ENCODE data around the gene CALHM6. TPM values are rescaled to one million over a fixed set of nuclear protein-coding genes. Genes with fewer than 3 reads are reported as not detected.

Gene CALHM6
- total RNA-seq (2014; rRNA removed; shearing (Covaris generic); ENCODE audit: low replicate concordance): 0.16 and 1.7 TPM in 2 replicates

GRCh38 chr6:116461331-116461931 lies at the start of gene CALHM6:
TSS of gene CALHM6 (plus strand) at chr6:116461375. CDS start at chr6:116461930, 555 bp downstream.
- Histone ChIP-seq H3K36me3 (no peaks in the 10 kb centered on the region), H3K4me3 (peak within 1 kb of the TSS; percentile 35), H3K27me3 (no peaks in the 10 kb centered on the region), H3K9me3 (no peaks in the 10 kb centered on the region)
- DNase-seq: no peak

DNA sequence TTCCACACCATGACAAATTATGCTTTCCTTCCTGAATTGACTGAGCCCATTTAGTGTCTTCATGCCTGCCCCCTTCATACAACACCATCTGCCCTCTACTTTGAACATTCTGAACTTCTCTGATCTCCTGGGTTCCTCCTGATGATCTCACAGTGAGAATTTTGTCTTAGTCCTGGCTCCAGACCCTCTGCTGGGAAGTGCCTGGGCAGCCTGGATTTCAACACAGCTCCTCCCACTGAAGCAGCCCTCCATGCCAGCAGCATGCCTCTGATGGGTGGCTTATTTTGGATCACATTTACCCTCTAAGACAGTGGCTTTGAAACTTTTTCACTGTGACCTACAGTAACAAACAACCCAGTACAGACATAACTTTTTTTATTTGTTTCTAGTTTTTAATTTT lies 48.9 kb upstream of the CALHM6 start:
- DNase-seq: peak; percentile 42
- H3K27me3 ChIP-seq: no peaks in the 10 kb centered on the region
- H3K9me3 ChIP-seq: no peaks in the 10 kb centered on the region

DNA sequence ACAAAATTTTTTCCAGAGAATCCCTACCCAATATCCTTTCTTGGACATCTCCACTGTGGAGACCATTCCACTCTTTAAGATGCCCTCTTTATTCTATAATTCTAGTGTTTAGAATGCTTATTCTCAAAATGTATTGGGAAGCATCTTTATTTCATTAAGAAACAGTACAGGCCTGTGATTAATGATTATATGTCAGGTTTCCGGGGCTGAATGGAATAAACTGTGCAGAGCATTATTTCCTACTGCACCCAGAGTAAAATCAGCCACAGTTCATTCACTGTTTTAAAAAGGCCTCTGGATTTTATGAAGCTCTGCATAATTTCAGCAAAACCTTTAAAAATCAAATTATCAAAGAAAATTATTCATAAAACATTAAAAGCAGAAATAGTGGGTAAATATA lies 47.8 kb upstream of the CALHM6 start:
- no peaks in the 10 kb centered on the region; the same call in 1 of the 2 replicates for H3K27me3 ChIP-seq
- H3K36me3 ChIP-seq: no peaks in the 10 kb centered on the region
- no peak for DNase-seq
- H3K4me3 ChIP-seq: no peak overlapping the region
- H3K9me3 ChIP-seq: no peaks in the 10 kb centered on the region

More for the DNA sequence above, 48.9 kb upstream of the CALHM6 start:
- Histone ChIP-seq H3K4me3 (no peak overlapping the region), H3K36me3 (no peaks in the 10 kb centered on the region)

GRCh38 chr6:116417661-116418060 lies 43.5 kb upstream of the CALHM6 start:
- no peaks in the 10 kb centered on the region for H3K36me3 ChIP-seq
- DNase-seq: no peak
- H3K9me3 ChIP-seq: peaks cover 4% of the 10 kb centered on the region; the same call in 1 of the 2 replicates
- H3K27me3 ChIP-seq: no peaks in the 10 kb centered on the region; the same call in 1 of the 2 replicates
- H3K4me3 ChIP-seq: no peak overlapping the region

DNA sequence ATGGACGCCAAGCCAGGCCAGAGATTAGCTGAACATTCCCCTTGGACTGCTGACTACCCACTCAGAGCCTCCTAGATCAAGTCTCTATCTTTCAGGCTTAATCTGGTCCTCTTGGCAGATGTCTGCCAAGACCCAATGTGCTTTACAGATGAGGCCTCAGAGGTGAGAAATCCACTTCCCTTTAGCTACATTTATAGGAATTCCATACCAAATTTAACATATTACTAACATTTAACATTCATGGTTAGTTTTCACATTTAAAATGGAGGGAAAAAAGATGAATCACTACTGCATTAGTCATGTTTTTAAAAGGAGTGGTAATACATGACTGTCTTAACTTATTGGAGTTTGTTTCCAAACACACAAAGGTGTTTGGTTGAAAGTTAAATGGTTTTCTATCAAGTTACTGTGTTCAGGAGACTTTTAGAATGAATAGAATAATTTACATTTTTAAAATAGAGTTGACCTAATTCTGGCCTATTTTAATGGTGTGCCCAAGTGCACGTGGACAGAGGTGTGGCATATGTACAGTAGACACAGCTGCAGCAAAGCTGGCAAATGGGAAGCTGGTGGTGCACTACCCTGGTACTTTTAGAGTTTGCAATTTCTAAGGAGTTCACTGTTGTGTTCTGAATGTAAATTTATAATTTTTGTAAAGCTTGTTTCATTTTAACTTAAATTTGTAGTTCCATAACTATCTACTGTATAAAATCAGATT lies 41.9 kb upstream of the CALHM6 start:
- no peak overlapping the region for H3K4me3 ChIP-seq
- no peak for DNase-seq
- no peaks in the 10 kb centered on the region for H3K36me3 ChIP-seq
- H3K27me3 ChIP-seq: no peaks in the 10 kb centered on the region; the same call in 1 of the 2 replicates
- H3K9me3 ChIP-seq: peaks cover 4% of the 10 kb centered on the region; the same call in 1 of the 2 replicates

DNA sequence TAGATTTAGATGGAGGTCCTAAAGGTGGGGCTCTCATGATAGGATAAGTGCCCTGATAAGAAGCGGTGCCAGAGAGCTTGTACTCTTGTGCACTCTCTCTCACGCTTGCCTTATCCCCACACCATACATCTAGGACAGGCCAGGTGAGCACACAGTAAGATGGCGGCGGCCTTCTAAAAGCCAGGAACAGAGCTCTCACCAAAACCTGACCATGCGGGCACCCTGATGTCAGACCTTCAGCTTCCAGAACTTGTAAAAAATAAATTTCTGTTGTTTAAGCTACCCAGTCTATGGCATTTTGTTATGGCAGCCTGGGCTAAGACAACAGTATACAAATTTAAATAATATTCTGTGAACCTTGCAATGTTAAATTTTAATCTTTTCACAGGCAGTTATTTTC lies 40.8 kb upstream of the CALHM6 start:
- no peak for DNase-seq
- H3K9me3 ChIP-seq: peaks cover 4% of the 10 kb centered on the region; the same call in 1 of the 2 replicates

DNA sequence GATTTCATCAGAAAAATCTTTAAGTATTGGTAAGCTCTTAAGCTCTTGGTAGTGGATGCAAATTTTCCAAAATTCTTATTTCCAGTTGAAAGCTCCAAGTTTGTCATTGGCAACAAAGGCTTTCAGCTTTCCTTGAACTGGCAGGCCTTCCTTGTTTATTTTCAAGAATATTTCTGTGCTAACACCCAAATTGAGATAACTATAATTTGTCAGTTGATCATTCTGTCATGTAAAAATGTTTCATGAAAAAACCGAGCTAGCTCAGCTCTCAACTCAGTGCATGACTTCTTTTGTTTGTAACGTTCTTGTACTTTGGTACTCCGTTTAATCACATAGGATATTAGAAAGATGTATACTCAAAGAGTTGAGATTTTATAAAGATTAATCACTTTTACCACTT lies 38.9 kb upstream of the CALHM6 start:
- Histone ChIP-seq H3K36me3 (no peaks in the 10 kb centered on the region), H3K4me3 (no peak overlapping the region), H3K27me3 (no peaks in the 10 kb centered on the region; the same call in 1 of the 2 replicates), H3K9me3 (peaks cover 4% of the 10 kb centered on the region; the same call in 1 of the 2 replicates)
- no peak for DNase-seq

More for the DNA sequence above, 40.8 kb upstream of the CALHM6 start:
- Histone ChIP-seq H3K36me3 (no peaks in the 10 kb centered on the region), H3K27me3 (no peaks in the 10 kb centered on the region; the same call in 1 of the 2 replicates), H3K4me3 (no peak overlapping the region)

GRCh38 chr6:116424001-116424400 lies 37.2 kb upstream of the CALHM6 start:
- DNase-seq: peak; percentile 6
- no peaks in the 10 kb centered on the region for H3K36me3 ChIP-seq
- H3K4me3 ChIP-seq: no peak overlapping the region
- H3K27me3 ChIP-seq: no peaks in the 10 kb centered on the region
- H3K9me3 ChIP-seq: peaks cover 4% of the 10 kb centered on the region; the same call in 1 of the 2 replicates

GRCh38 chr6:116426551-116426950 lies 34.6 kb upstream of the CALHM6 start:
- no peaks in the 10 kb centered on the region for H3K27me3 ChIP-seq
- no peak overlapping the region for H3K4me3 ChIP-seq
- no peak for DNase-seq
- H3K36me3 ChIP-seq: no peaks in the 10 kb centered on the region
- H3K9me3 ChIP-seq: no peaks in the 10 kb centered on the region

GRCh38 chr6:116429111-116429510 lies 32.1 kb upstream of the CALHM6 start:
- Histone ChIP-seq H3K4me3 (no peak overlapping the region), H3K9me3 (no peaks in the 10 kb centered on the region), H3K36me3 (no peaks in the 10 kb centered on the region), H3K27me3 (no peaks in the 10 kb centered on the region)
- no peak for DNase-seq

DNA sequence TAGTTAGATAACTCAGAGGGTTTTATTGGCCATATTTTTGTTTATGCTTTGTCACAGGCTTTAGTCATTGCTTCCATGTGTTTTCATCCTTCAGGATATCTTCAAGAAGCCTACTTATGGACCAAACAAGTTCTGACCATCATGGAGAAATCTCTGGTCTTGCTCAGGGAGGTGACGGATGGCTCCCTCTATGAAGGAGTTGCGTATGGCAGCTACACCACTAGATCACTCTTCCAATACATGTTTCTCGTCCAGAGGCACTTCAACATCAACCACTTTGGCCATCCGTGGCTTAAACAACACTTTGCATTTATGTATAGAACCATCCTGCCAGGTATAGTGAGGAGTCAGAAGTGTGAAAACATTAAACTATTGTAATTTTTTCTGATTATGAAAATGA lies 30.3 kb upstream of the CALHM6 start:
- Histone ChIP-seq H3K27me3 (no peaks in the 10 kb centered on the region), H3K36me3 (no peaks in the 10 kb centered on the region), H3K4me3 (no peak overlapping the region), H3K9me3 (no peaks in the 10 kb centered on the region)
- DNase-seq: no peak

DNA sequence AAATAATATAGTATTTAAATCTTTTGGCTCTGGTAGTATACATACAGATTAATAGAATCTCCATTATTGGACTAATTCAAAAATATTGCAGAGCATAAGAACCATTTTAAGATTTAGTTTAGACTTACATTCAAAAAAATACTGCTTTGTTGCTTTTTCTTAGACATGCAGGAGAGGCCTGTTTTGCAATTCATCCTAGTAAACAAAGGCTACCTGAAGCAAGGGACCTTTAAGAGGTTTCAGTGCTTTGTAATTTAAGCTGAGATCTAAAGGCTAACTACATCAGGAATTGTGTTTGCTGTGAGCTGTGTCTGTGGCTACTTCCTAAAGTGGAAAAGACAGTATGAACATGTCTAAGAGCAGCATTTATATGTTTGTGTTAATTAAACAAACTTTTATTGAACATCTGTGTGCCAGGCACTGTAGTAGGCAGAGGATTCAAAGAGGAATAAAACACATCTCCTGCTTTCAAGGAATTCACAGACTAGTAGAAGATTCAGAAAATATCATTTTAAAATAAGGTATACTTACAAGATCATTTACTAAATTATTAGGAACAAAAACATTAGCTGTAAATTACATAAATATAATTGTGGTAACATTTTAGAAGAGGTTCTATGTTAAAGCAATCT lies 29.1 kb upstream of the CALHM6 start:
- DNase-seq: no peak
- no peaks in the 10 kb centered on the region for H3K9me3 ChIP-seq
- H3K4me3 ChIP-seq: no peak overlapping the region
- no peaks in the 10 kb centered on the region for H3K27me3 ChIP-seq
- no peaks in the 10 kb centered on the region for H3K36me3 ChIP-seq

- Histone ChIP-seq H3K27me3 (no peaks in the 10 kb centered on the region), H3K4me3 (no peak overlapping the region)
These were observed 27.9 kb upstream of the CALHM6 start for GRCh38 chr6:116433206-116433712.

DNA sequence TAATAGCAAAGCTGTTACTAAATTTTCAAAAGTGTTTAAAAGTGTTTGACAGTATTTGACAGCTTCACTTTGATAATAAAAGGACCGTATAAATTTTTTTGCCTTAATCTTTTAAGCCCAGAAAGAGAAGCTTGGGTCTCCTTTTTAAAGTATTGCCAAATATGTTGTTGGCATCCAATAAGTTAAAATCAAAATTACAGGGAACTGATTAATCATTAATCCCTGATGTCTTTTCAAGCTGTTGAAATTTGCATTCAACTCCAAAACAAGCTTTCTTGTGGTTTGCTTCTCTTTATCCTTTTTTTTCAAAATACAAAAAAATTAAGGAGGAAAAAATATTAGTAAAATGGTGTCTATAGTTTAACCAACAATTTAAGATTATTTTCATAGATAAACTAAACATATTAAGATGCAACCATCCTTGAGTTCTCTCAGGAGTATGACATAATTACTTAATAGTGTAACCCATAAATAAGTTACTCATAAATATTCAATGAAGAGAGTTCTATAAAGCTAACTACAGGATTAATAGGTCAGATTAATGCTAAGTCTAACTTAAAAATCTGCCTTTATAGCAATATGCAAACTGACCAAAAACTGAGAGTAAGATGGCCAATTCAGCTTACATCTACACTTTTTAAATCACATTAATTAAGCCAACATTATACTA lies 27.0 kb upstream of the CALHM6 start:
- H3K9me3 ChIP-seq: no peaks in the 10 kb centered on the region
- no peaks in the 10 kb centered on the region for H3K27me3 ChIP-seq
- H3K4me3 ChIP-seq: no peak overlapping the region
- no peaks in the 10 kb centered on the region for H3K36me3 ChIP-seq
- no peak for DNase-seq

More at GRCh38 chr6:116433206-116433712, 27.9 kb upstream of the CALHM6 start:
- Histone ChIP-seq H3K9me3 (no peaks in the 10 kb centered on the region), H3K36me3 (no peaks in the 10 kb centered on the region)
- DNase-seq: no peak

DNA sequence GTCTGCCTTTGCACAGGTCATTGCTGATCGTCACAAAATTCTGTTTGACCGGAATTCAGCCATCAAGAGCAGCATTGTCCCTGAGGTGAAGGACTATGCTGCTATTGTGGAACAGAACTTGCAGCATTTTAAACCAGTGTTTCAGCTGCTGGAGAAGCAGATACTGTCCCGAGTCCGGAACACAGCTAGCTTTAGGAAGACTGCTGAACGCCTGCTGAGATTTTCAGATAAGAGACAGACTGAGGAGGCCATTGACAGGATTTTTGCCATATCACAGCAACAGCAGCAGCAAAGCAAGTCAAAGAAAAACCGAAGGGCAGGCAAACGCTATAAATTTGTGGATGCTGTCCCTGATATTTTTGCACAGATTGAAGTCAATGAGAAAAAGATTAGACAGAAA lies 24.6 kb upstream of the CALHM6 start:
- Histone ChIP-seq H3K36me3 (no peaks in the 10 kb centered on the region), H3K9me3 (no peaks in the 10 kb centered on the region), H3K4me3 (no peak overlapping the region), H3K27me3 (no peaks in the 10 kb centered on the region)
- no peak for DNase-seq

DNA sequence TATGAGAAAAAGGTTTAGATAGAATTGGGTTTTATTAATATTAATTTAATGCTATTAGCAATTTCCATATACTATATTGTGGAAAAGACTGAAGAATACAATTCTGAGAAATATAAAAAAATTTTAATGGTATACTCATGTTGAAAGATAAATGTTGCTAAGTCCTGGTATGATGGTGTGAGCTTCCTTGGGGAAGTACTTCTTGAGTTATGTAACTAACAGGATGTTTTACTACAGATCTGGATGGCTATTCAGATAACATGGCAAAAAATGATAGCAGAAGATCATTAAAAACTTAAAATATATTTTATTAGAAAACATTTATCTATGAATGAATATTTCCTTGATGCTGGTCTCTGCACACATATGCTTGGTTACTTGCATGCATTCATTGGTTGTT lies 23.5 kb upstream of the CALHM6 start:
- Histone ChIP-seq H3K4me3 (no peak overlapping the region), H3K36me3 (no peaks in the 10 kb centered on the region), H3K27me3 (no peaks in the 10 kb centered on the region), H3K9me3 (no peaks in the 10 kb centered on the region)
- DNase-seq: no peak
